COLO668 (cell line): ENCODE measurements around the gene GIPC3.
"Not testable (repeated sequence)": the region's sequence is repeated elsewhere in the genome, so short reads cannot be mapped to it uniquely, and the experiment has no call there.

Experiments
- DNase-seq: peaks from one replicate; lab custom pipeline; 2025; ENCODE audit not compliant: unreplicated experiment; lab: John Stamatoyannopoulos, UW

The GIPC3 gene

GRCh38 chr19:3550947-3551791, 34.1 kb upstream of the GIPC3 start:
- DNase-seq: no peak

- DNase-seq: no peak
These were observed 33.5 kb upstream of the GIPC3 start for GRCh38 chr19:3551792-3552095.

- DNase-seq: no peak
These were observed 30.8 kb upstream of the GIPC3 start for GRCh38 chr19:3554254-3555083.

- no peak for DNase-seq
These were observed 29.4 kb upstream of the GIPC3 start for GRCh38 chr19:3555653-3556422.

GRCh38 chr19:3556423-3556977, 28.8 kb upstream of the GIPC3 start:
- no peak for DNase-seq

- peak; percentile 74 for DNase-seq
These were observed 28.3 kb upstream of the GIPC3 start for GRCh38 chr19:3556978-3557460.

GRCh38 chr19:3557461-3558248, 27.6 kb upstream of the GIPC3 start, which contains the start of gene MFSD12:
Gene MFSD12, minus strand, starts transcription at chr19:3557586. Its CDS starts 183 bp downstream, at chr19:3557403.
- peak; percentile 98 for DNase-seq

- DNase-seq: no peak
These were observed 21.4 kb upstream of the GIPC3 start for GRCh38 chr19:3563709-3564524.

- no peak for DNase-seq
These were observed 20.1 kb upstream of the GIPC3 start for GRCh38 chr19:3565139-3565538.

- DNase-seq: not testable (repeated sequence)
These were observed 15.2 kb upstream of the GIPC3 start for GRCh38 chr19:3570042-3570441.

- DNase-seq: no peak
These were observed 14.7 kb upstream of the GIPC3 start for GRCh38 chr19:3570606-3571011.

GRCh38 chr19:3572132-3572854, 13.0 kb upstream of the GIPC3 start:
- DNase-seq: peak; percentile 99

- DNase-seq: no peak
These were observed 12.5 kb upstream of the GIPC3 start, which contains the start of gene HMG20B for GRCh38 chr19:3572855-3573161. Gene HMG20B, plus strand, starts transcription at chr19:3572944. Its CDS starts 366 bp downstream, at chr19:3573310.

GRCh38 chr19:3573162-3573857, 12.0 kb upstream of the GIPC3 start:
- DNase-seq: peak; percentile 46

- DNase-seq: peak; percentile 95
These were observed 11.2 kb upstream of the GIPC3 start for GRCh38 chr19:3573858-3574637.

- peak; percentile 70 for DNase-seq
These were observed 10.0 kb upstream of the GIPC3 start for GRCh38 chr19:3575260-3575741.
